ENCODE measurements around the gene CBLN3. TPM values are rescaled to one million over a fixed set of nuclear protein-coding genes. Genes with fewer than 3 reads are reported as not detected.

CBLN3 gene
- total and polyA plus RNA-seq, 9 of the 15 experiments (the other 6 are each of a cell fraction or from before 2014, with no cell fraction given): 0.05 to 0.59 (median 0.26) TPM; not detected in 1

DNA sequence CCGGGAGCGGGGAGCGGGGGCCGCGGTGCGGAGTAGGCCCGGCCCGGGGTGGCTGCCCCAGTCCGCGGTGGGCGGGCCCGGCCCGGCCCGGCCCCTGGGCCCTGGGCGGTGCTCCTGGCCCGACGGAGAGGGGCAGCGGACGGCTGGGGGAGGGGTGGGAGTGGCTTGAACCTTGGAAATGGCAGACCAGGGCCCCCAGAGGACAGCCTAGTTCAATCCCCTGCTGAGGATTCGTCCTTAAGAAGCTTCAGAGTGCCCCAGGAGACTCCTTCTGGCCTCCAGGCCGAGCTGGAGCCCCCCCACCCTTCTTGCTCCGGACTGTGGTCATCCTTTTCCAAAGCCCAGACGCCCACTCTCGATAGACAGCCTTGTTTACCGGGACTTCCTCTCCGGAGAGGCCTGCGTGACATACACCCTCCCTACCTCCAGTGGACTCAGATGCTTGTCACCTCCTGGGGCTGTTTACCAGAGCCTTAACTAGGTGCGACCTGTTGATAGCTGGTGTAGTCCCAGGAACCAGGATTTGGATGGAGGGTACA is 744 bp upstream of the CBLN3 start (continued):
- TF ChIP-seq MTA2 (IDR thresholded peaks at IDR 0.05; ENCODE audit: low read depth) (no peak), TFAP4 (CRISPR knock-in tag; IDR thresholded peaks at IDR 0.05; ENCODE audit: borderline replicate concordance) (no peak), ZNF263 (CRISPR knock-in tag; IDR thresholded peaks at IDR 0.05; ENCODE audit: borderline replicate concordance) (no peak), SAFB (IDR thresholded peaks at IDR 0.05; ENCODE audit: borderline replicate concordance, low read depth, low read length) (no peak), RNF2 (IDR thresholded peaks at IDR 0.05) (0 out of 2 replicates have a peak, but pooled peaks have one; percentile 8), ZNF778 (CRISPR knock-in tag; IDR thresholded peaks at IDR 0.05) (no peak), BDP1 (IDR thresholded peaks at IDR 0.05; ENCODE audit: insufficient read depth, insufficient read length) (no peak), SAFB2 (IDR thresholded peaks at IDR 0.05; ENCODE audit: borderline replicate concordance, low read depth, low read length, severe bottlenecking) (no peak), MEF2D (tag; conservative IDR thresholded peaks at IDR 0.05; ENCODE audit: low read depth) (no peak), ZNF740 (CRISPR knock-in tag; IDR thresholded peaks at IDR 0.05) (peak; percentile 78), ZNF740 (tag; IDR thresholded peaks at IDR 0.05) (no peak; a peak in 1 of 4 replicates), SIX5 (IDR thresholded peaks at IDR 0.05; ENCODE audit: borderline replicate concordance in 1 of 2, insufficient read depth in 1 of 2, low read depth in 1 of 2, low read length in 2 of 2) (no peak), NRF1 (conservative IDR thresholded peaks at IDR 0.05 in 1 of 2, IDR thresholded peaks at IDR 0.05 in 1 of 2) (no peak), SRSF9 (IDR thresholded peaks at IDR 0.05; ENCODE audit: borderline replicate concordance, low read depth, low read length) (no peak), PHF8 (IDR thresholded peaks at IDR 0.05; ENCODE audit: borderline replicate concordance, low read length) (peak; percentile 1; the same call in 1 of the 2 replicates), ZNF324 (CRISPR knock-in tag; IDR thresholded peaks at IDR 0.05) (no peak), GTF2E2 (tag; IDR thresholded peaks at IDR 0.05) (peak; percentile 78; the same call in 1 of the 2 replicates), CBFA2T3 (IDR thresholded peaks at IDR 0.05) (no peak), XRCC5 (IDR thresholded peaks at IDR 0.05; ENCODE audit: low read depth, low read length) (no peak), GABPA (tag; conservative IDR thresholded peaks at IDR 0.05; ENCODE audit: low read depth) (peak; percentile 57), SIN3B (IDR thresholded peaks at IDR 0.05; ENCODE audit: low read depth) (no peak), ZNF699 (CRISPR knock-in tag; IDR thresholded peaks at IDR 0.05; ENCODE audit: insufficient replicate concordance) (no peak), SUPT5H (IDR thresholded peaks at IDR 0.05) (no peak), TCF7L2 (IDR thresholded peaks at IDR 0.05; ENCODE audit: low read depth, low read length) (no peak), HINFP (tag; conservative IDR thresholded peaks at IDR 0.05; ENCODE audit: low read depth) (no peak)
- TF ChIP-seq, protein P1, sequence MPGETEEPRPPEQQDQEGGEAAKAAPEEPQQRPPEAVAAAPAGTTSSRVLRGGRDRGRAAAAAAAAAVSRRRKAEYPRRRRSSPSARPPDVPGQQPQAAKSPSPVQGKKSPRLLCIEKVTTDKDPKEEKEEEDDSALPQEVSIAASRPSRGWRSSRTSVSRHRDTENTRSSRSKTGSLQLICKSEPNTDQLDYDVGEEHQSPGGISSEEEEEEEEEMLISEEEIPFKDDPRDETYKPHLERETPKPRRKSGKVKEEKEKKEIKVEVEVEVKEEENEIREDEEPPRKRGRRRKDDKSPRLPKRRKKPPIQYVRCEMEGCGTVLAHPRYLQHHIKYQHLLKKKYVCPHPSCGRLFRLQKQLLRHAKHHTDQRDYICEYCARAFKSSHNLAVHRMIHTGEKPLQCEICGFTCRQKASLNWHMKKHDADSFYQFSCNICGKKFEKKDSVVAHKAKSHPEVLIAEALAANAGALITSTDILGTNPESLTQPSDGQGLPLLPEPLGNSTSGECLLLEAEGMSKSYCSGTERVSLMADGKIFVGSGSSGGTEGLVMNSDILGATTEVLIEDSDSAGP (CRISPR knock-in tag; IDR thresholded peaks at IDR 0.05): no peak
